GM18517 (cell line): ENCODE data around the gene DNAJC10.
"Not testable (repeated sequence)": the region's sequence is repeated elsewhere in the genome, so short reads cannot be mapped to it uniquely, and the experiment has no call there.

Experiments
- ATAC-seq: cut with Tn5 transposase; IDR thresholded peaks from one replicate; pipeline ENCODE4 v1.9.1; 2021; ENCODE audit warnings: mild to moderate bottlenecking, moderate library complexity; ENCODE audit not compliant: unreplicated experiment

DNAJC10 gene

GRCh38 chr2:182715892-182716649, at the start of gene DNAJC10:
Gene DNAJC10 (plus strand): TSS chr2:182716257. CDS start chr2:182718087, 1,830 bp downstream.
- peak; percentile 84 for ATAC-seq

GRCh38 chr2:182666674-182667314, 49.3 kb upstream of the DNAJC10 start:
- peak; percentile 90 for ATAC-seq

GRCh38 chr2:182667315-182667695, 48.8 kb upstream of the DNAJC10 start:
- peak; percentile 32 for ATAC-seq

GRCh38 chr2:182668671-182669070, 47.4 kb upstream of the DNAJC10 start:
- ATAC-seq, result no peak

GRCh38 chr2:182672466-182673165, 43.4 kb upstream of the DNAJC10 start:
- ATAC-seq, result no peak

- ATAC-seq, result no peak
Observed at GRCh38 chr2:182680837-182681236, 35.2 kb upstream of the DNAJC10 start.

GRCh38 chr2:182682210-182682609, 33.8 kb upstream of the DNAJC10 start:
- no peak for ATAC-seq

- no peak for ATAC-seq
Observed at GRCh38 chr2:182685559-182685958, 30.5 kb upstream of the DNAJC10 start.

GRCh38 chr2:182686763-182687162, 29.3 kb upstream of the DNAJC10 start:
- not testable (repeated sequence) for ATAC-seq

- no peak for ATAC-seq
Observed at GRCh38 chr2:182694189-182694588, 21.9 kb upstream of the DNAJC10 start.

- no peak for ATAC-seq
Observed at GRCh38 chr2:182695776-182696175, 20.3 kb upstream of the DNAJC10 start.

- ATAC-seq, result no peak
Observed at GRCh38 chr2:182698671-182699070, 17.4 kb upstream of the DNAJC10 start.

GRCh38 chr2:182705761-182706160, 10.3 kb upstream of the DNAJC10 start:
- ATAC-seq, result no peak

- no peak for ATAC-seq
Observed at GRCh38 chr2:182706751-182707150, 9.3 kb upstream of the DNAJC10 start.

- ATAC-seq, result no peak
Observed at GRCh38 chr2:182713601-182714000, 2.5 kb upstream of the DNAJC10 start.

- ATAC-seq, result no peak
Observed at GRCh38 chr2:182715121-182715891, 751 bp upstream of the DNAJC10 start.

- no peak for ATAC-seq
Observed at GRCh38 chr2:182716650-182716979, 558 bp downstream of the DNAJC10 start.

- peak; percentile 51 for ATAC-seq
Observed at GRCh38 chr2:182717416-182717815, 1.4 kb downstream of the DNAJC10 start.

- ATAC-seq, result no peak
Observed at GRCh38 chr2:182717816-182718215, 1.8 kb downstream of the DNAJC10 start.

- no peak for ATAC-seq
Observed at GRCh38 chr2:182718459-182718858, 2.4 kb downstream of the DNAJC10 start.

GRCh38 chr2:182719116-182719515, 3.1 kb downstream of the DNAJC10 start:
- ATAC-seq, result not testable (repeated sequence)
